GM18868 (cell line): ENCODE measurements around the gene LRRC1.

Source experiments
- ATAC-seq: cut with Tn5 transposase; IDR thresholded peaks from one replicate; pipeline ENCODE4 v1.9.1; 2021; ENCODE audit warnings: mild to moderate bottlenecking, moderate library complexity; ENCODE audit not compliant: unreplicated experiment

The LRRC1 gene

GRCh38 chr6:53813801-53814200, 19.0 kb downstream of the LRRC1 start:
- no peak for ATAC-seq

- ATAC-seq = no peak
Measured at GRCh38 chr6:53814353-53814752, 19.5 kb downstream of the LRRC1 start.

- ATAC-seq = no peak
Measured at GRCh38 chr6:53815381-53816119, 20.7 kb downstream of the LRRC1 start.

GRCh38 chr6:53818858-53819609, 24.2 kb downstream of the LRRC1 start:
- ATAC-seq = no peak

GRCh38 chr6:53822401-53823125, 27.8 kb downstream of the LRRC1 start:
- no peak for ATAC-seq

- ATAC-seq = no peak
Measured at GRCh38 chr6:53824714-53825113, 29.9 kb downstream of the LRRC1 start.

- no peak for ATAC-seq
Measured at GRCh38 chr6:53825532-53826321, 30.9 kb downstream of the LRRC1 start.

- no peak for ATAC-seq
Measured at GRCh38 chr6:53827531-53827930, 32.7 kb downstream of the LRRC1 start.

- no peak for ATAC-seq
Measured at GRCh38 chr6:53828215-53828614, 33.4 kb downstream of the LRRC1 start.

GRCh38 chr6:53828966-53829697, 34.3 kb downstream of the LRRC1 start:
- no peak for ATAC-seq

GRCh38 chr6:53829698-53830221, 35.0 kb downstream of the LRRC1 start:
- no peak for ATAC-seq

- no peak for ATAC-seq
Measured at GRCh38 chr6:53830366-53830765, 35.6 kb downstream of the LRRC1 start.

GRCh38 chr6:53831081-53831869, 36.5 kb downstream of the LRRC1 start:
- no peak for ATAC-seq

GRCh38 chr6:53831936-53832660, 37.3 kb downstream of the LRRC1 start:
- no peak for ATAC-seq

GRCh38 chr6:53833155-53833554, 38.4 kb downstream of the LRRC1 start:
- no peak for ATAC-seq

- no peak for ATAC-seq
Measured at GRCh38 chr6:53834132-53834531, 39.3 kb downstream of the LRRC1 start.

- ATAC-seq = no peak
Measured at GRCh38 chr6:53837865-53838769, 43.3 kb downstream of the LRRC1 start.

- no peak for ATAC-seq
Measured at GRCh38 chr6:53840027-53840426, 45.2 kb downstream of the LRRC1 start.
